T-helper 9 cell (primary cell): ENCODE data around the gene PCDH10.

Source experiments
- DNase-seq: peaks from one replicate; pipeline ENCODE4 v3.0.0-alpha.2; 2020
- total RNA-seq, 2 donors: gene quantifications; one replicate each; lab custom pipeline; 2026; lab: John Stamatoyannopoulos, UW

The PCDH10 gene
- 0 reads per million in 2 donors for total RNA-seq

DNA sequence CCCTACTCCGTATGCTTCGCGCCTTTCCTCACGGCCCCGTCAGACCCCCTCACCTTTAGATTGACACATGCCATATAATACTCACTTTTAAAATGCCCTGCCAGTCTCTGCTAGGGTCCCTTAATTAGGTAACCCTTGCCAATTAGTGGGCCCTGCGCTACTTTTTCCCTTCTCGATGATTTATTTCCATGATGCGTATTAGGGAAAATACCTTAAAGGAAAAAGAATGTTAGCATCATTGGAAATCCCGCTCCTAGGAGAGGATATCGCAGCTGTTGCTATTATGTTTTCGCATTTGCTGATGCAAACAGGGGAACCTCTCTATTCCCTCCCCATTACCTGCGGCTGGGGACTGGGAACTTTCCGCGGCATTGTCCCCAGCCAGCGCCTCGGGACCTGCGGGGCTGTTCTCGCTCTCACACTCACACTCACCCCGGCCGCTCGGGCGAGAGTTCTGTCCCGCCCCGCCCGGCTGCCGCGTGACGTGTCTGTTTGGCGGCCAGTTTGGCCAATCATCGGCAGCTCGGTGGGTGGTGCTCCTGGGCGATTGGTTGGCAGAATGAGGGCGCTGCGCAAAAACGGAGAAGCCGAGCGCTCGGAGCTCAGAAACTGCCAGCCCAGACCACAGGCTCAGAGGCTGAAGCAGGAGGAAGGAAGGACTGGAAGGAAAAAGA, at the start of gene PCDH10:
Gene PCDH10, plus strand, starts transcription at position 605 of the 674 bp plus-strand sequence. CDS start 847 bp downstream, outside the sequence.
- DNase-seq: no peak

DNA sequence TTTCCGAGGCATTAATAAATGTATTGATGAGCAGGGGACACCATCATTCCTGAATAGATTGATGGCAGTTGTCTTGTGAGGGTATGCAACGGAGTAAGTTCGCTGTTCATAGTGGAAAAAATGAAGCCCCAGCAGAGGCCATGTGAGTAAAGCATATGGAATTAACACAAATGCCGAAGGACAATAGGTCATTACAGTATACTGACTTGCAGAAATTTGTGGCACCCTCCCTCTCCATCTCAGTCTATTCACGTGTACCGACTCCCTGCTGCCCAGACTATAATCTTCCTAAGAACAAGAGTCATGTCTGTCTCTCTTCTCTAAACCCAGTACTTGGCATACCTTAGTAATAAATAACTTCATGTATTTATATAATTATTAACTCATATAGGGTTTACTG, 47.1 kb upstream of the PCDH10 start:
- DNase-seq: no peak

DNA sequence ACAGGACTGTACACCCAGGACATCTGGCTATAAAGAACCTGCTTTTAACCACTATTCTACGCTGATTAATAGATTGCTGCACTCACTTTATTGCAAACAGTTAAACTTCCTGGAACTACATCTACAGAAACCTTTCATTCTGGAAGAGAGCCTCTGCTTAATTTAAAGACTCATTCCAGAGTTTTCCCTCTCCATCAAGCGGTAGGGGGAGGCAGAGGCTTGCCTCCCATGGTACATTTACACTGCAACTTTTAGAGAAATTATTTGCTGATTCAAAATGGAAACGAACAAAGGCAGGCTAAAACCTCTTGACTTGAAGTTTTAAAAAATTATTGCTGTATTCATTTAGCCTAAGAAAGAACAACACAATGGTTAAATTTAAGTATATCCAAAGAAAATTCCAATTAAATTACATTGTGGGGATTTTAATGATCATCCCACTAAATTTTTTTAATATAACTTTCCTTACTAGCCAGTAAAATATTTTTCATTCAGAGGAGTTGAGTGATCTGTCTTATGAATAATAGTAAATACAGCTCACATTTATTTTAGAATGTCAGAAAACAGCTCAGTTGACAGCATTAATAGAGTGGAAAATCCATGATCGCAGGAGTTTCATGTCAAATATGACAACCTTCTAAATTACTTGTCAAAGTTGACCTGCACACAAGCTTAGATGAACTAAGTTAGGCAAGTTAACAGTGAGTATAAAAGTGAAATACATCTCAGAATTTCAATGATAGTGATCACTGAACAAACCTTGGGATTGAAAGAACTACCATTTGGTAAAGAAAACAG, 46.3 kb upstream of the PCDH10 start:
- DNase-seq: no peak

- DNase-seq: no peak
Observed at GRCh38 chr4:133112641-133113040, 36.5 kb upstream of the PCDH10 start.

DNA sequence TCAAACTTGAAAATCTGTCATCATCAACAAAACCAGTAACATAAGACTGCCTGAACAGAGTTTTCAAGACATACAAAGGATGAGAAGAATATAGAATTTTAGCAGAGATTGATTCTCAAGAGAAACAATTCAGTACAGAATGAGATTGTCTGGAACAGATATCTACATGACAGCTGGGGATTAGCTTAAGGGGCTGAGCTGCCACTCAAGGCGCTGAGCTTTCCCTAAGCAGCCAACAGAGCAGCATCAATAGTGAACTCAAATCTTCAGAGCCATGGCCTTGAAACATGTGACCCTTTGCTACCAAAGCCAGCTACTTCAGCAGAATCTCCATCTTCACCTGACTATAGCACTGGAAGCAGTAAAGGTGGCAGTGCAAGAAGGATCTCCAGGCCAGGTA, 24.3 kb upstream of the PCDH10 start:
- no peak for DNase-seq

- DNase-seq: no peak
Observed at GRCh38 chr4:133127500-133127899, 21.6 kb upstream of the PCDH10 start.

- no peak for DNase-seq
Observed at GRCh38 chr4:133129237-133129636, 19.9 kb upstream of the PCDH10 start.

DNA sequence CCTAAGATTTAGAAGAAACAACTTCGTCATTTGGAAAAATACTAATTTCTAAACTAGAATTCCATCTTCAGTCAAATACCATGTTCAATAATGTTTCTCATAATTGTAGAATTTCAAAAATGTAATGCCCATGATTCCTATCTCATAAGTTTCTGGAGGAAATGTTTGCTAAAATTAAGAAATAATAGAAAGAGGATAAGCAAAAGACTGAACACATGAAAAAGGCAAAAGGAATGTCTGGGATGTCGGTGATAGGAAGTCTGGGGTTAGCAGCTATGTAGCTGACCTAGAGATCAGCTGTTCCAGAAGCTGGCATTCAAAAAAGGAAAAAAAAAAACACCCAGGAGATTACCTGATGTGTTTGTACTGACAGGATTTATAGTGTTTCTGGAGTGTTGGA, 18.9 kb upstream of the PCDH10 start:
- no peak for DNase-seq

DNA sequence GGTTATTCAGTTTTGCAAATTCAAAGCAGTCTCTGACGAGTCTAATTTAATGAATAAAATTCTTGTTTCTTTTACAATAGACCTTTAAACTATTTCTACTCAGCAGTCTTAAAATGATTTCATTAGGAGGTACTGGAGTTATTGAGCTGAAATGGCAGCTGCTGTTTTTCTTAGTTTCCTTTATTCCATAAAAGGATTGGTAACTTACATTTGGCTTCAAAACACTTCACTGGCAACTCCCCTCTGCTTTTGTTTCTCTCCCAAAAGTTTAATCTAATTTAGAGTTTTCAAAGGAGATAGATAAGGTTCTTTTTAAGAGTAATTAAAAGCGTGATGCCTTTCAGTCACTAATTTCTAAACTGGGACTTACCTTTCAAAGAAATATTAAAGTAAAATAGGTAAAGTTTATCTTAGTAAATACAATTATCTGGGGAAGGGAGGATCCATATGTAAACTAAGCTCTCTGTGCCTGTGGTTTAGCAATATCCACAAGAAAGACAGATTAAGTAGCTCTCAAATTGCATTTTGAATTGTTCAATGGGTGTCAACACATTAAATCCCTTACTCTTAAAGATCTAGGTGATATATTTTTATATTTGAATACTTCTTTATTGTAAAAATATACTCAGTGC, 17.1 kb upstream of the PCDH10 start:
- DNase-seq: no peak

DNA sequence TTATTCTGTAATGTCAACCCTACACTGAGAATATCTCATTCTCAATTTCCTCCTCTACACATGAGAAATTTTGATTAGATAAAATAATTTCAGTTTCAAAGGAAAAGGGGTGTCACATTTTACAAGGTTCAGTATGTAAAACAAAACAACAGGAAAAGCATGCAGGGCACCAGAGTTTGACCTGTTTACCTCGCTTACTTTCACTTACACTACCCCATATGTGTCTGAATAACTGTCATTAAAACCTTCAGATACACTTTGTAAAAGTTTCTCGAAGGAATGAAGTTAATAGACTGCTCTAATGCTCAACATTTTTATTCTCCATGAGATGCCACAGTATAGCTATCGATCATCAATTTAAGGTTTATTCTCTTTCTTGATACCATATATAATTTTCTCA, 12.3 kb upstream of the PCDH10 start:
- DNase-seq: no peak

- DNase-seq: no peak
Observed at GRCh38 chr4:133137571-133137970, 11.5 kb upstream of the PCDH10 start.

DNA sequence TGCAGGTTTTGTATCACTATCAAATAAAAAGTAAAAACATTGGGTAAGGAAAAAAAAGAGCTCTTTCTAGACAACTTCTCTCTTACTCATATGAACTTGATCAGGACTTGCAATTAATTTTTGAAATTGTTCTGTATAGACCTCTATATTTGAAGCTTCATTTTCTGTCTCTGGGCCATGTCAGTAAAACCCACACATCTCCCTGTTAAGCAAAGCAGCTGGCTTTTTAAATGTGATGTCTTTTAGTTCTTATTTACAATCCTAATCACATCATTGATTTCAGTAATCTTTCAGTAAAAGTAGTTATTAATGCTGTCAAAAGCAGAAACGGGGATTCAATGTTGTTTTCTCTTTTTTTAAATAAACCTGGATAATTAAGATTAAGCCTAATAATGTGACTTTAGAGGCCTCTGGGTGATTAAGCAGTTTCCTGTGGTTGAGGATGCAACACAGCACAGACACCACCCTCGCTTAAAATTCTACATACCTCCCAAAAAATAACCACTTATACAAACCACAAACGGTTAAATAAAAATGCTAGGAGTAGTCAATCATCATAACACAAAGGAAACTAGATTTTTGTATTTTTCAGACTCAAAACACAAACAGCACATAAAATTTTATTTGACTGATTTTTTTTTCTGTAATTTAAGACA, 5.2 kb upstream of the PCDH10 start:
- DNase-seq: no peak

GRCh38 chr4:133145241-133145640, 3.9 kb upstream of the PCDH10 start:
- no peak for DNase-seq

- no peak for DNase-seq
Observed at GRCh38 chr4:133145758-133146573, 3.1 kb upstream of the PCDH10 start.

DNA sequence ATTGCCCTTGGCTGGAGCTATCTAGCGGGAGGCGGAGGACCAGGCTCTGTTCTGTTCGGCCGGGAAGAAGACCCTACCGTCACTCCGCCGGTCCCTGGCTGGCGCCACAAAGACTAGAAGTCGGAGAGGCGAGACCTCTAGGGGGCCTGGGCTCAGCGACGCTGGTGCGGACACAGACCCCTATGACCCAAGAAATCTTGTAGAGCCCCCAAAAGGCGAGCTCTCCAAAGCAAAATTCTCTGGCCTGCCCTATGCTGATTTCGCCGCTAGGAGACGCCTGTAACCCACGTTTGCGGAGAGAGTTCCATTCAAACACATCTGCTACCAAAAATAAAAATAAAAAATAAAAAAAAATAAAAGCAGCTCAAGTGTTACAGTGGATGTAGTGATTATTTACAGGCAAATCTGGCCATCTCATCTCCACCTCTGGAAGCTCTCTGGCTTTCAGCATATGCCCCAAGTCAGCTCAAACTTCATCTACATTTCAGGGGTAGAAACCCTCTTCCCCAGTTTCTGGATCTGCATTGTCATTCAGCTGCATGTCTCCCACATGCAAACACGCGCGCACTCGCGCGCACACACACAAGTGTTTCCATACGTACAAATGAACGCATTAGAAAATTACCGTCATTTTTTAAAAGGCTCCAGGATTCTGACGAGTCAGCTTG, 2.4 kb upstream of the PCDH10 start:
- DNase-seq: no peak

DNA sequence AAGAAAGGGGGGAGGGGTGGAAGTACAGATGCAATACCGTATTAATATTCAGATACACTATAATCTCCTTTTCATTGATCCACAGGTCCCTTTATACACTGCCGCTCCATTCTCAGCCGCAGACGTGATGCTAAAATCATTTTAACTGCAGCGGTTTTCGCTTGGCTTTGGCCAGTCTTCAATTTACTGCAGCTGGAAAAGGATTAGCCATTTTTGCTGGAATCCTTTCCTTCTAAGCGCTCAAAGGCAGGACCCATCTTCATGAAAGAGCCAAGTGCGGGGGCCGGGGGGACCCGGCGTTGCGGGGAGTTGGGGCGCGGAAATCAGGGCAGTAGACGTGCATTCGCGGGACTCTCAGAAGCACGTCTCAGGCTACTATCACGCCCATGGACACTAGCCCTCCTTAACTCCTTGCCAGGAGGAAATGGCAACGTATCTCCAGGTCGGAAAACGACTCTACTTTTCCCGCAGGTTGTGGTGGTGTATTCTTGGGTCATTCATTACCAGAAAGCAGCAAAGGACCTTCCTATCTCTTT, 1.7 kb upstream of the PCDH10 start:
- DNase-seq: no peak

DNA sequence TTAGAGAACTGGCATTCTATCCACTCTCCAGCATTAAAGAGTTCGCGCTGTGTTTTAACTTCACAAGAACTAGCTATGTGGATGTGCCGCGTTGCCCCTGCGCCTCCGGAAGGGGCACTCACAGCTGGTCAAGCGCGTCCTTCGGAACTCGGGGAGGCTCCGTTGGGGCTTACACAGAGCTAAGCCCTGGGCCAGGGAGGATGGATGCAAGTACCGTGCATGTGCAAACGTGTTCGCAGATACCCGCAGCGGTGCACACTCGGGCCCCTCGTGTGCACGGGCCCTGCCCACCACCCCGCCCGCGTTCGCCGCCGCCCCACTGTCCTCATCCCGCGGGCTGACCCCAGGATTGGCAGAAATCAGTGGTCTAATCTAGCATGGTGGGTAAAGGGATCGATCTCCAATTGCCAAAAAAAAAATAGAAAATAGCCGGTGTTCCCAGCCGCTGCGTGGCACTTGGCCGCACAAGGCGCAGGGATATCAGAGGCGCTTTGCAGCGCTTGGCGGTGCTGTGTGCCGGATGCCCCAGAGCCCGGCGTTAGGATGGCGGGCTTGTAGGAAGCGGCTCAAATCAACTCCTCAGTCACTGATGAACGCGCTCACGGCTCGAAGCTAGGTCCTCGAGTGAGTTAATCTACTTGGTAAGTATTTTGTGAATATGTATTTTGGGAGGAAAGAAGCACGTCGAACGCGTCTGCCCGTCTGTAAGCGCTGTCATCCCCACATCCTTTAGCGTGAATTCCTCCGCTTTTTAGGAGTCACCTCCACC, 989 bp upstream of the PCDH10 start:
- no peak for DNase-seq

GRCh38 chr4:133149364-133149695, 236 bp downstream of the PCDH10 start:
- no peak for DNase-seq

GRCh38 chr4:133149932-133150471, 908 bp downstream of the PCDH10 start:
- no peak for DNase-seq

GRCh38 chr4:133150486-133151340, 1.6 kb downstream of the PCDH10 start:
- DNase-seq: no peak
